Karpas-422 (cell line): ENCODE results near the gene RHOF. TPM values are rescaled to one million over a fixed set of nuclear protein-coding genes. Genes with fewer than 3 reads are reported as not detected.

Source experiments
- DNase-seq: peaks from one replicate; pipeline ENCODE4 v3.0.0-alpha.2; 2015
- H2AFZ ChIP-seq: fragments of 200-600 bp; sonication (generic); 2 replicates; pipeline ENCODE4 v1.6.1; 2014; ENCODE audit warnings: antibody characterized with exemption, low read length, mixed read lengths
- H3K27ac ChIP-seq: fragments of 200-600 bp; sonication (generic); 2 replicates; pipeline ENCODE4 v1.5.1; 2014; ENCODE audit warnings: mild to moderate bottlenecking, low read length, moderate library complexity
- H3K27me3 ChIP-seq: fragments of 200-600 bp; sonication (generic); 2 replicates; pipeline ENCODE4 v1.6.1; 2014; ENCODE audit warnings: low read length, mixed read lengths
- H3K36me3 ChIP-seq: fragments of 200-600 bp; sonication (generic); 2 replicates; pipeline ENCODE4 v1.6.1; 2014; ENCODE audit warnings: low read length, mixed read lengths; ENCODE audit not compliant: insufficient read depth
- H3K4me1 ChIP-seq: fragments of 200-600 bp; sonication (generic); 2 replicates; pipeline ENCODE4 v1.6.1; 2014; ENCODE audit warnings: mild to moderate bottlenecking, low read length, mixed read lengths
- H3K4me2 ChIP-seq: fragments of 200-600 bp; sonication (generic); 2 replicates; pipeline ENCODE4 v1.6.1; 2014; ENCODE audit warnings: low read length, low read depth, mild to moderate bottlenecking; ENCODE audit not compliant: poor library complexity, severe bottlenecking
- H3K4me3 ChIP-seq: fragments of 200-600 bp; sonication (generic); 2 replicates; pipeline ENCODE4 v1.5.1; 2014; ENCODE audit warnings: mild to moderate bottlenecking, antibody characterized with exemption, low read length, mixed read lengths
- H3K79me2 ChIP-seq: fragments of 200-600 bp; sonication (generic); 2 replicates; pipeline ENCODE4 v1.6.1; 2014; ENCODE audit warnings: mild to moderate bottlenecking, low read length, mixed read lengths
- H3K9ac ChIP-seq: fragments of 200-600 bp; sonication (generic); 2 replicates; pipeline ENCODE4 v1.6.0; 2014; ENCODE audit warnings: low read length
- H3K9me2 ChIP-seq: fragments of 200-600 bp; sonication (generic), shearing (Covaris generic); replicated peaks from 2 replicates; pipeline ENCODE4 v1.6.0; 2014; ENCODE audit warnings: mild to moderate bottlenecking, low read length, moderate library complexity; ENCODE audit not compliant: insufficient read depth
- H3K9me3 ChIP-seq: fragments of 300-700, 200-600 bp; sonication (generic); 2 replicates; pipeline ENCODE4 v1.6.1; 2014; ENCODE audit warnings: low read length, mixed read lengths
- H4K20me1 ChIP-seq: fragments of 200-600 bp; sonication (generic); 2 replicates; pipeline ENCODE4 v1.6.1; 2014; ENCODE audit warnings: mild to moderate bottlenecking, antibody characterized with exemption, low read length, low read depth; ENCODE audit not compliant: insufficient read depth
- total RNA-seq: library from RNA; depleted of rRNA; stranded (reverse); fragments of >200 nt; shearing (Covaris generic); gene quantifications from 2 replicates; pipeline ENCODE4 v1.2.3, GENCODE V29; 2014; ENCODE audit warnings: low replicate concordance

Gene RHOF
- total RNA-seq, 1 experiment from 2014 or later, result 7.2 TPM

DNA sequence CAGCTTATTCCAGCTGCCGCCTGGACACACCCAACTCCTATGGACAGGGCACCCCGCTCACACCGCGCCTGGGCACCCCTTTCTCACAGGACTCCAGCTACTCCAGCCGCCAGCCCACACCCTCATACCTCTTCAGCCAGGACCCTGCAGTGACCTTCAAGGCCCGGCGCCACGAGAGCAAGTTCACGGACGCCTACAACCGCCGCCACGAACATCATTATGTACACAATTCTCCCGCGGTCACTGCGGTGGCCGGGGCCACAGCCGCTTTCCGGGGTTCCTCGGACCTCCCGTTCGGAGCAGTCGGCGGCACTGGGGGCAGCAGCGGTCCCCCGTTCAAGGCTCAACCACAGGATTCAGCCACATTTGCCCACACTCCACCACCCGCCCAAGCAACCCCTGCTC is 16.2 kb upstream of the RHOF start:
- peaks cover 62% of the 10 kb centered on the region for H4K20me1 ChIP-seq
- H3K4me1 ChIP-seq, result peaks cover 53% of the 10 kb centered on the region

DNA sequence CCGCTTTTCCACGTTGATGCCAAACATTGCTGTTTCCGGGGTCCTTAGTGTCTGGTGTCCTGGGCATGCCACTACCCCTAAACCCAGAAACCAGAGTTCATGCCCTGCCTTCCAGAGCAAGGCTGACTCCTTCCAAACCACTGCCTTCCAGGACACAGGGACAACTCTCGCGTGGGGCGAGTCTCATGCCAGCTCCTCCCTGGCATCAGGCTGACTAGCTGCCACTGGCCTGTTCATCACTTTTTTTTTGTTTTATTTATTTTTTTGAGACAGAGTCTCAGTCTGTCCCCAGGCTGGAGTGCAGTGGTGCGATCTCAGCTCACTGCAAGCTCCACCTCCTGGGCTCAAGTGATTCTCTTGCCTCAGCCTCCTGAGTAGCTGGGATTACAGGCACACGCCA is 15.1 kb upstream of the RHOF start:
- H3K36me3 ChIP-seq, result no peaks in the 10 kb centered on the region

More for the DNA sequence above, 16.2 kb upstream of the RHOF start:
- Histone ChIP-seq H2AFZ (no peak overlapping the region), H3K9me3 (no peaks in the 10 kb centered on the region), H3K9ac (no peak overlapping the region), H3K27ac (no peak overlapping the region), H3K9me2 (no peaks in the 10 kb centered on the region), H3K79me2 (no peaks in the 10 kb centered on the region), H3K4me2 (no peak overlapping the region), H3K27me3 (no peaks in the 10 kb centered on the region; the same call in 1 of the 2 replicates), H3K36me3 (no peaks in the 10 kb centered on the region), H3K4me3 (no peak overlapping the region)
- no peak for DNase-seq

DNA sequence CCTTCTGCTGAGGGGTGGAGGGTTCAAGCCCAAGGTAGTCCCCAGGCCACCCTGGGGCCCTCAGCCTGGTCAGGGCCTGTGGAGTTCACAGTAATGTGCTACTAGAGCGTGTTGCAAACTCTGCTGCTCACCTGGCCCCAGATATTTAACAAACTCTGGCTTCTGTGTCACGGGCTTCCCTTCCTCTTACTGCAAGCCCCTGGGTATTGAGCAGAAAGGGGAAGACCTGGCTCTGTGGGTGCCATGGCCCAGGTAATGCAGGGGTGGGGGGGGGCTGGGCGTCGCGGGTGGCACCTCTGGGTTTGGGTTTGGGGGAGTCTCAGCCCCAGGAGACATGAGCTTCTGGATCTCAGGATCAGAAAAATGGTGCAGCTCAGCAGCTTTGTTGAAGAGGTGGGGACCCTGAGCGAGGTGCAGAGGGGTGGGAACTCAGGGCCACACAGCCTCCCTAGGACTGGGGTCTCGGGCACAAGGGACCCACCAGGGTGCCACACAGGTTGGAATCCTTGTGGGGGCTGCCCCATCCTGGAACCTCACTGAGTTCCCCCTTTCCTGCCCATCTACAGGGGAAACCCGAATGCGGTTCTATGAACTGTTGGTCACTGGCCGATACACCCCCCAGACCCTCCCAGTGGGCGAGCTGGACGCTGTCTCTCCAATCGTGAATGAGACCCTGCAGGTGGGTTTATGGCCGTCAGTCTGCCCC is 14.3 kb upstream of the RHOF start:
- Histone ChIP-seq H3K4me2 (peak overlapping the region; percentile 86), H3K4me1 (peaks cover 65% of the 10 kb centered on the region), H3K4me3 (peak overlapping the region; percentile 35; the same call in 1 of the 2 replicates)

More for the DNA sequence above, 15.1 kb upstream of the RHOF start:
- no peak for DNase-seq
- no peaks in the 10 kb centered on the region; the same call in 1 of the 2 replicates for H3K27me3 ChIP-seq
- H3K9me2 ChIP-seq, result no peaks in the 10 kb centered on the region
- H3K9me3 ChIP-seq, result no peaks in the 10 kb centered on the region
- H2AFZ ChIP-seq, result no peak overlapping the region
- peaks cover 58% of the 10 kb centered on the region for H3K4me1 ChIP-seq
- H3K79me2 ChIP-seq, result no peaks in the 10 kb centered on the region
- H3K4me3 ChIP-seq, result no peak overlapping the region
- H3K4me2 ChIP-seq, result no peak overlapping the region
- H4K20me1 ChIP-seq, result peaks cover 59% of the 10 kb centered on the region
- no peak overlapping the region for H3K9ac ChIP-seq
- no peak overlapping the region for H3K27ac ChIP-seq

DNA sequence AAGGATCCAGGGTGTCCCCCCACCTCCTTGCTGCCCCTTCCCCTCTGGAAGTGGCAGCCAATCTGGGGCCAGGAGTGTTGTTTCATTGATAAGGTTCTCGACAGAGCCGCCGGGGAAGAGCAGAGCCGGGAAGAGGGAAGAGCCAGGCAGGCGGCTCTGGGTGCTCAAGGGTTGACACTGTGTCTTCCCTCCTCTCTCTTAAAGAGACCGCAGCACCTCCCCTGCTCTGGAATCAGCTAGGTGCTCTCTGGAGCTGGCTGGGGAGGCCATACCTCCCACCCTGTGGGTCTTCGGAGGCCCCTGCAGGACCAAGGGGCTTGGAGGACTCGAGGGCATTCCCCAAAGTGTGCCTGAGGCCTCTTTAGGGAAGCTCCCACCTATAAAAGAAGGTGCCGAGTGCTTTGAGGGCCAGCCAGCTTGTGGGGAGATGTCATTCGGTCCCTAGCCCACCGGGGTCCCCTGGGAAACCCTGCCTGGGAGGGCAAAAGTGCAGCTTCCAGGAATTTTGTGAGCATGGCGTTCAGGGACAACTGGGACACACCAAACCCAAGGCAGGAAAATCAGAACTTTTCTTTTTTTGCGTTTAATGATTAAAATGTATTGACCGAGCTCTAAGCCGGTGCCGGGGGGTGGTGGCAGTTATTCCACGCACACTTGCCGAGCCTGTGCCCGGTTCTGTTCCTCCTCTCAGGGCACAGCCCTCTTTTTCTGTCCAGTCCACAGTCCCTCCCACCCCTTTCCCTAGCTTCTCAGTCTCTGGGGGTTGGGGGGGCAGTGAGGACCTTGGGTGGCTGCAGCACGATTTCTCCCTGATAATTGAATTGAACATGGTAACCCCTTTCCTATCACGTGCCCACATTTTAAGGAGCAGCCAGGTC is 13.3 kb upstream of the RHOF start:
- no peak overlapping the region; the same call in 1 of the 2 replicates for H3K4me3 ChIP-seq
- no peak for DNase-seq
- no peaks in the 10 kb centered on the region; the same call in 1 of the 2 replicates for H3K27me3 ChIP-seq
- H3K27ac ChIP-seq, result no peak overlapping the region
- H3K9me3 ChIP-seq, result no peaks in the 10 kb centered on the region
- peak overlapping the region; percentile 86 for H3K4me2 ChIP-seq
- H3K36me3 ChIP-seq, result no peaks in the 10 kb centered on the region
- peaks cover 43% of the 10 kb centered on the region for H4K20me1 ChIP-seq
- no peak overlapping the region for H3K9ac ChIP-seq
- H3K9me2 ChIP-seq, result no peaks in the 10 kb centered on the region
- peaks cover 66% of the 10 kb centered on the region for H3K4me1 ChIP-seq
- H2AFZ ChIP-seq, result no peak overlapping the region
- H3K79me2 ChIP-seq, result no peaks in the 10 kb centered on the region

More for the DNA sequence above, 14.3 kb upstream of the RHOF start:
- Histone ChIP-seq H3K27ac (peak overlapping the region; percentile 74), H3K36me3 (no peaks in the 10 kb centered on the region), H3K9ac (no peak overlapping the region), H3K9me2 (no peaks in the 10 kb centered on the region), H3K79me2 (no peaks in the 10 kb centered on the region), H3K27me3 (no peaks in the 10 kb centered on the region; the same call in 1 of the 2 replicates), H2AFZ (no peak overlapping the region), H3K9me3 (no peaks in the 10 kb centered on the region), H4K20me1 (peaks cover 51% of the 10 kb centered on the region)
- peak; percentile 84 for DNase-seq

DNA sequence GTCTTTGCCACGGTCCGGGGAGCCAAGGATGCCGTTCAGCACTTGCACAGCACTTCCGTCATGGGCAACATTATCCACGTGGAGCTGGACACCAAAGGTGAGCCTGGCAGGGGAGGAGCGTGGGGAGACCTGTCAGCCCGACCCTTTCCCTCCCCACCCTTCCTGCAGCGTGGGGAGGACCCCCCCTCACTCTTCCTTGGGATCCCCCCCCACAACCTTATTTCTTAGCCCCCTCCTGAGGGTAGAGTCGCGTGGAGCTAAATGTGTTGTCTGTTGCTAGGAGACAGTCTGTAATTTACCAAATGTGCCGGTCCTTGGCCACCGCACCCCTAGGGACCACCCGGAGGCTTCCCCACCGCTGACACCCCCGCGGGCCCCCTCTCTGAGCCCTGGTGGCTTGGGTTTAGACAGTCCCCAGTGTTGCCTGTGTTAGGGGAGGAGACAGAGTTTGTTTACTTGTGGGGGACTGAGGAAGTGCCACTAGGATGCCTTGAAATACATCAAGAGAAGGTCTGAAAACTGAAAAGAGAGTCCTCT is 12.6 kb upstream of the RHOF start:
- H3K9me3 ChIP-seq, result no peaks in the 10 kb centered on the region
- H4K20me1 ChIP-seq, result peaks cover 36% of the 10 kb centered on the region
- no peaks in the 10 kb centered on the region for H3K79me2 ChIP-seq
- H3K27me3 ChIP-seq, result no peaks in the 10 kb centered on the region; the same call in 1 of the 2 replicates
- peak overlapping the region; percentile 34; the same call in 1 of the 2 replicates for H3K4me3 ChIP-seq
- H2AFZ ChIP-seq, result no peak overlapping the region
- no peak overlapping the region for H3K9ac ChIP-seq
- H3K27ac ChIP-seq, result no peak overlapping the region
- H3K4me1 ChIP-seq, result peaks cover 68% of the 10 kb centered on the region
- peak overlapping the region; percentile 86 for H3K4me2 ChIP-seq
- no peaks in the 10 kb centered on the region for H3K9me2 ChIP-seq
- no peaks in the 10 kb centered on the region for H3K36me3 ChIP-seq
- DNase-seq, result peak; percentile 62

DNA sequence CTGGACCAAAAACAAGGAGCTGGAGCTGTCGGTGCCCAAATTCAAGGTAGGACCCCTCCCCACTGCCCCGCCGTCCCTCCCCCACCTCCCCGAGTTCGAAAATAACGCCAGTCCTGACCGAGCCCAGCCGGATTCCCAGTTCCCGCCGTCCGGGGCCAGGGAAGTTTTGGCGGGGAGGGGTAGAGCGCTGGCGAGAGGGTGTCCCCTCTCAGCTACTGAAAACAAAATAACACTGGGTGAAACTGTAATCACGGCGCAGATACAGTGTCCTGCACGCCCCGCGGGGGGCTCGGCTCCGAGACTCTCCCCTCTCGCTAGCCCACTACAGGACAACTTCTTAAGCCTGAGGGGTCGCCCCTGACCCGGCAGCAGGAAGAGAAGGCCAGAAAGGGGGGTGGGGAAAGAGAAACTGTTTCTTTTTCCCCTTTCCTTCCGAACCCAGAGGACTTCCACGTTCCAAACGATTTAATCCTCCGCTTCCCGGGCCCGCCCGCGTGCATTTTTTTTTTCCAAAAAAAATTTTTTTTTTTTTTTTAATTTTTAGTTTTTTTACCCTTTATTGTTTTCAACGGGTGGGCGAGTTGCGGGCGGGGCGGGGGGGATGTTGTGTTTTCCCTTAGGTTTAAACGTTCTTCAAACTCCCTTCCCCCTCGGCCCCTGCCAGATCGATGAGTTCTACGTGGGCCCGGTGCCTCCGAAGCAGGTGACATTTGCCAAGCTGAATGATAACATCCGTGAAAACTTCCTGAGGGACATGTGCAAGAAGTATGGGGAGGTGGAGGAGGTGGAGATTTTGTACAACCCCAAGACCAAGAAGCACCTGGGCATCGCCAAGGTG is 11.9 kb upstream of the RHOF start:
- H3K27ac ChIP-seq, result no peak overlapping the region
- H2AFZ ChIP-seq, result no peak overlapping the region
- H3K36me3 ChIP-seq, result no peaks in the 10 kb centered on the region
- H3K4me2 ChIP-seq, result peak overlapping the region; percentile 86
- peak overlapping the region; percentile 68 for H3K4me3 ChIP-seq
- H4K20me1 ChIP-seq, result peaks cover 29% of the 10 kb centered on the region
- H3K27me3 ChIP-seq, result no peaks in the 10 kb centered on the region; the same call in 1 of the 2 replicates
- H3K79me2 ChIP-seq, result no peaks in the 10 kb centered on the region
- peaks cover 73% of the 10 kb centered on the region for H3K4me1 ChIP-seq
- no peaks in the 10 kb centered on the region for H3K9me3 ChIP-seq
- peak overlapping the region; percentile 82 for H3K9ac ChIP-seq
- DNase-seq, result peak; percentile 45
- no peaks in the 10 kb centered on the region for H3K9me2 ChIP-seq

DNA sequence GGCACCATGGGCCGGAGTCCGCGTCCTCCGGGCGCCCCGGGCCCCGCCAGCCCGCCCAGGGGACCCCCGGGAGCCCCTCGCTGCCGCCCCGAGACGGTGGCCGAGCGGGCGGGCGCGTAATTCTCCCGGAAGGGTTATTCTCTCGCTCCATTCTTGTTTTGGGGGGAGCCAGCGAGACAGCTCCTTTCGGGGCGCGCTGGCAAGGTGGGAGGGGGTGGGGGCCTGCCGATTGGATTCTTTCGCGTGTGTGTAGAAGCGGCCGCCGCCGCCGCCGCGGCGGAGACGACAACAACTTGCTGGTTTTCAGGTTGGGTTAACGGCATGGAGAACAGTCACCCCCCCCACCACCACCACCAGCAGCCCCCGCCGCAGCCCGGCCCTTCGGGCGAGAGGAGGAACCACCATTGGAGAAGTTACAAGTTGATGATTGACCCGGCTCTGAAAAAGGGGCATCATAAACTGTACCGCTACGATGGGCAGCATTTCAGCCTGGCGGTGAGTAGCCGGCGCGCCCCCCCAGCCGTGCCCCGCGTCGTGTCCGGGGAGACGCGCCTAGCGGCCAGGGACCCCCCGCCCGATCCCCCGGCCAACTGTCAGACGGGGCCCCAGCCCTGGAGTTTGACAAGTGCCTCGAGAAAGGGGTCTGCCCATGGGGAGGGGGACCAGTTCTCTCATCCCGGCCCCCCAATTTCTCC is 11.1 kb upstream of the RHOF start:
- Histone ChIP-seq H2AFZ (no peak overlapping the region), H3K36me3 (no peaks in the 10 kb centered on the region), H3K9me2 (no peaks in the 10 kb centered on the region), H3K27ac (no peak overlapping the region), H3K4me3 (peak overlapping the region; percentile 68), H3K9ac (peak overlapping the region; percentile 82), H3K4me1 (peaks cover 81% of the 10 kb centered on the region), H3K9me3 (no peaks in the 10 kb centered on the region), H4K20me1 (peaks cover 27% of the 10 kb centered on the region), H3K79me2 (no peaks in the 10 kb centered on the region), H3K4me2 (peak overlapping the region; percentile 86), H3K27me3 (no peaks in the 10 kb centered on the region; the same call in 1 of the 2 replicates)
- DNase-seq, result peak; percentile 55
